Stimulated activated CD8-positive, alpha-beta memory T cell treated with anti-CD3 and anti-CD28 coated beads, Interleukin-7, amount 100 ng/mL, for 1 hour (primary cell): ENCODE results near the gene FYN.

Source experiments
- DNase-seq, 2 donors: peaks; one replicate each; pipeline ENCODE4 v3.0.0-alpha.2; 2020; ENCODE audit warnings: low read depth in 2 of 2

The FYN gene

DNA sequence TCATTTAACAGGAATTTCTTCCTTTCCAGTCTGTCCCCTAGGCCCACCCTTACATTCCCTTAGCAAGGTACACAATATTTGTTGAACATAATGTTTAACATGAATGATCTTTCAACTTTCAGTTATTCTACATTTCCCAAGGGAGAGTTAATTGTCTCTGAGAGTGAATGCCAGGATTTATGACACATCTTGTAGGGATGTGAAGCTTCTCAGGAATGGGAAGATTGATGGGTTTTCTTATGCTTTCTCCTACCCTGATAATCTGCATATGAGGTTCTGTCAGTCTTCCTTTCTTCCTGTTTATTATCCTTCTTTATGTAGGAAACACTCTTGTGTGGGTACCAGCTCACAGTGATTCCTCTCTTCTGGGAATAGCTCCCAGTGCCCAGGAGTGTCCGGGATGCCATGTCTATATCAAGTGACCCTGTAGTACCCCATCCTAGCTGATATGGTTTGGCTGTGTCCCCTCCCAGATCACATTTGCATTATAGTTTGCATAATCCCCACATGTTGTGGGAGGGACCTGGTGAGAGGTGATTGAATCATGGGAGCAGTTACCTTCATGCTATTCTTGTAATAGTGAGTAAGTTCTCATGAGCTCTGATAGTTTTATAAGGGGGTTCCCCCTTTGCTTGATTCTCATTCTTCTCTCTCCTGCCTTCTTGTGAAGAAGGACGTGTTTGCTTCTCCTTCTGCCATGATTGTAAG lies 7.1 kb upstream of the FYN start:
- no peak for DNase-seq

DNA sequence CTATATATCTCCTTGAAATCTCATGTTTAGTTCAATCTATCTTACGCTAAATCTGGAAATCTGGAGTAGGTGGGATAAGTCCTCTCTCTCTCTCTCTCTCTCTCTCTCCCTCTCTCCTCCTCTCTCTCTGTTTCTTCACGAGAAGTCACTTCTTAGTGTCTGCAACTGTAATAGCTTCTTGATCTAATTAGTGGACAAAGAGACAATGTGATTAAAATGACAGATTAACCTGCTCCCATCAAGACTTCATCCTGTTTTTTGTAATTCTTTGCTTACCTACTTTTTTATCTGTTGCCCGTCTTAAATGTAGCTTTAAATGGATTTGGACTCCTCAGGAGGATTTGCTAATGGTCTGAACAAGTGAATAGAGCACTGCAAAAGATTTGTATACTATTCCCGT lies 2.5 kb upstream of the FYN start:
- no peak for DNase-seq

DNA sequence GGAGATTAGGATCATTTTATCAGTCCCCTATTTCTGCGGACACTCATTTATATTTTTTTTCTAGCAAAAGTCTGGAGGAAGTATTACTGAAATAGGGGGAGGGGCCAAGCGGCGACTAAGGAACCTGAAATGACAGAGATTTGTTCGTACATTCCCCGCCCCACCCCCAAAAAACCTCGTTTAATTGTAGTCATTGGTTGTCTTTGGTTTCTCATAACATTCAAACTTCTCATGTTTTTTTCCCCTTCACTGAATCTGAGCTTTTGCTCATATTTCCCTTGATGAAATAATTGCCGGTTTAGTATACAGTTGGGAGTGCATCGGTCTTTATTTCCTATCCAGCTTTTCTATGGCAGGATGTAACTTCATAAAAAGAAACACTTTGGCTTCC lies 768 bp upstream of the FYN start:
- DNase-seq: no peak

GRCh38 chr6:111872401-111873177 lies 663 bp downstream of the FYN start:
- peak; percentile 34 to 41 for DNase-seq

GRCh38 chr6:111871725-111872400 lies 1.4 kb downstream of the FYN start:
- DNase-seq: no peak

GRCh38 chr6:111871207-111871606 lies 2.0 kb downstream of the FYN start:
- DNase-seq: no peak

DNA sequence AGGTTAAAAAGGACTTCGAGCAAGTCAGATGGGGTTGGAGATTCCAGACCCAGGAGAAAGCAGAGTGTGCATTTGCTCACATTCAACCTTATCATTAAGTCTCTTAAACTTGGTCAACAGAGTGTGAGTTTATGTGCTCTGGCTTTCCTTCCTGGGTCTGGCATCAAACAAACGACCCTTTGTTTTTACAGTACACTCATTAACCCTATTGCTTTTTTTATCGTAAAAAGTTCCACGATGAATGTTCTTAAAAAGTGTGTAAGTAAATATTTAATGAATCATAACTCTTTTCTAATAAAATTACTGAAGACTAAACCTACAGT lies 2.5 kb downstream of the FYN start:
- no peak for DNase-seq

GRCh38 chr6:111870051-111870741 lies 3.1 kb downstream of the FYN start:
- no peak for DNase-seq

- DNase-seq: no peak
Observed at GRCh38 chr6:111866857-111867256, 6.4 kb downstream of the FYN start.

DNA sequence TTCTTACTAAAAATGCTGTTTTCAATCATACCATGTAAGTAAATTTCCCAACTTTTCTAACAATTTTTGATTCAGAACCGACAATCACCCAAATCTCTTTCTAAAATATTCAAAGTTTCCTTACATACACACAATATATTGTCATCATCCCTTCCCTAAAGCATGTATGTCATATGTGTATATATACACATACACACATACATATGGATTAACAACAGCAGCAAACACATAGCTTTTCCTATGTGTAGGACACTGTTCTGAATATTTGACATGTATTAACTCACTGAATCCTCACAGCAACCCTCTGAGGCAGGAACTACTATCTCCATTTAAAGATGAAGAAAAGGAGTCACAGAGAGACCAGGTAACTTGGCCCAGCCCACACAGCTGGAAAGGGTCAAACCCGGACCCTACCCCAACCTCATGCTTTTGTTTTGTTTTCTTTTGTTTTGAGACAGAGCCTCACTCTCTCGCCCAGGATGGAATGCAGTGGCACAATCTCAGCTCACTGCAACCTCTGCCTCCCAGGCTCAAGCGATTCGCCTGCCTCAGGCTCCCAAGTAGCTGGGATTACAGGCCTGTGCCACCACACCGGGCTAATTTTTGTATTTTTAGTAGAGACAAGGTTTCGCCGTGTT lies 7.2 kb downstream of the FYN start:
- DNase-seq: no peak

GRCh38 chr6:111865049-111865585 lies 8.1 kb downstream of the FYN start:
- DNase-seq: no peak

DNA sequence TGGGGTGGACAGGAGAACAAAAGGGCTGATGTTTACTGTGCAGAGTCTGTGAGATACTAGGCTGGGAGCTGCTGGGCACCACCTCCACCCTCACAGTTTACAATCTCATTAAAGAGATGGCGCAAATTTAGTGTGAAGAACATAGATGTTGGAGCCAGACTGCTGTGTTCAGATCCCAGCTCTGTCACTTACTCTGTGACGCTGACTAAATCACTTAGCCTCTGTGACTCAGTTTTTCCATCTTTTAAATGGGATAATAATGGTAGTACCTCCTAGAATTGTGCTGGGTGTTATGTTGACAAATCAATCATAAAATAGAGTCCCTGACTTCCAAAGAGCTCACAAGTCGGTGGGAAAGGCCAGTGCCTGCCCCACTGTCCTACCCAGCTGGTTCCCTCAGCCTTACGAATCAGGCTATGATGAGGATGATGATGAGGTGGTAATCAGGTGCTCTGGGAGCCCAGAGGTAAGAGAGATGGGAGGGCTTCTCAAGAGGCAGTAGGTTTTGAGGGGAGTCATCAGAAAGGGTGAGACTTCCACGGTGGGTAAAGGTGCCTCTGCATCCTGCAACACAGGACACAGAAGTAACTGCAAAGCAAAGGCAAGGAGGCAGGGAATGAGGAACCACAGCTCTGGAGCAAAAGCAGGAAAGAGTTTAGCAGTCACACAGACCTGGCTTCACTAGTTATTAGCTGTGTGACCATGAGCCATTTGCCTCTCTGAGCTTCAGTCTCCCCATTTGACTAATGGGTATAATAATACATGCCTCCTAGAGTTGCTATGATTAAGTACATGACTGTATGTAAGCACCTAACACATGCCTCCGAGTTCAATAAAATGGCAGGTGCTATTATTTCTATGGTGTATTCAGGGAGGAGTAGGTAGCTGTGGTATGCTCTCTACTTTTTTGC lies 8.9 kb downstream of the FYN start:
- no peak for DNase-seq

- no peak for DNase-seq
Observed at GRCh38 chr6:111862741-111863140, 10.5 kb downstream of the FYN start.

GRCh38 chr6:111862314-111862713 lies 10.9 kb downstream of the FYN start:
- DNase-seq: no peak

DNA sequence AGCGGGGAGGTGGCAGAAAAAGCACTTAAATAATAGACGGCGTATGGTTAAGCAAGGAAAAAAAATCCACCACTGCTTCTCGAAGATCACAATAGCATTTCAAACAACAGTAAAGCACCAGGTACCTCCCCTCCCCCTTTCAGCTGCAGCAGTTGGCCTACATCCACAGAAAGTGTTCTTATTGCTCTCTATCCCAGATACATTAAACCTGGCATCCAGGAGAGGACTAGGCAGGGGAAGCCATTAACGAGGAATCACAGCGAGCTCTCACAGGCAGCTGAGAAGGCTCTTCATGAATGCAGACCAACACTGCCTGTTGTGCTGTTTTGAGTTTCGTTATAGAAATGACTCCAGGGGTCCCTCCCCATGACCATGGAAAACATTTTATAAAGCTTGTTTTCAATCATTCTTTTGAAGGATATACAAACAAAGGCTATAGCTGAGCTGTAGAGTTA lies 11.8 kb downstream of the FYN start:
- no peak for DNase-seq

- DNase-seq: no peak
Observed at GRCh38 chr6:111858347-111858746, 14.9 kb downstream of the FYN start.

DNA sequence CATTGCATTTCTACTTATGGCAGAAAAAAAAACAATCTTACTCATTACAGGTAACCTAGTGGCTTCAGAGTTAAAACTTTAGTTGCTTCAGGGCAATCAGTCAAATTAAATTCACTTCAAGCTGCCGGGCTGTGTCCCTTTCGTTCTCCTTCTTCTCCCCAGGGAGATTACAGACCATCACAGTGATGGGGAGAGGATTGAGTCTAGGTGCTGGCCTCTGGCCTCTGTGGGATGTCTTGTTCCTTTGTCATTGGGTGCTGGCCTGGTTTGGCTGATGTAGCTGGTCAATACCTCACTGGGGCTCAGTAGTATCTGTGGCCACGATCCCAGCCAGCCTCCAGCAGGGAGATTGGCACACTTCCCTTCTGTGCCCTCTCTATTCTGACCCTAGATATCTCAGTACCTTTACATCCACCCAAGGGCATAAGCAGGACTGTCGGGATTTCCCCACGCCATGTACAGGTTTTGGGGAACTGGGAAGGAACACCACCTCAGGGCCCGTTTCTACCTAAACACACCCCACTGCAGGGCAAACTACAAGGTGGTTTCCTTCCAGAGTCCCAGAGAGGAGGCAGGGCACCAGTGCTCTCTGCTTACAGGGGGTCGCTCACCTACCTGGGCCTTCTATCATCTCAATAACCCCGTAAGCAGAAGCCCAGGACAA lies 15.4 kb downstream of the FYN start:
- no peak for DNase-seq

GRCh38 chr6:111855753-111856152 lies 17.5 kb downstream of the FYN start:
- no peak for DNase-seq

DNA sequence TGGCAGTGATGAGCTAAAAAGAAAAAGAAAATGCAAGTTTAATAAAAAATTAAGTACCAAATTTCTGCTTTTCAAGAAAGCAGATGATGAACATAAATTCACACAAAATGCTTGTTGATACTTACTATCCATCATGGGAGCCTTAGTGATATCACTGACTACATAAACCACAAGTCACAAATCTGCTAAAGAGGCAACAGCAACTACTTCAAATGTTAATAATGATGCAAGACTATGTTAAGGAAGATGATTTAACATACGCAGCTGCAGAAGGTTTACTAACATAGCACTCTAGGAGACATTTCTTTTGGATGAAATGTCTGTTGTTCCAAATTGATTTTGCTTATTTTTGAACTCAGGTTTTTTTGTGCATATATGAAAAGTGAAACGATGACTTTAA lies 18.6 kb downstream of the FYN start:
- DNase-seq: no peak

GRCh38 chr6:111852725-111853124 lies 20.5 kb downstream of the FYN start:
- DNase-seq: no peak
